Measurements from ENCODE around the gene CHRNA1. TPM values are rescaled to one million over a fixed set of nuclear protein-coding genes. Genes with fewer than 3 reads are reported as not detected.

The CHRNA1 gene
- total RNA-seq, 1 experiment from 2014 or later: not detected

- TF ChIP-seq EZH2phosphoT487 (IDR thresholded peaks at IDR 0.05; ENCODE audit: borderline replicate concordance): no peak
- TF ChIP-seq CBX3 (IDR thresholded peaks at IDR 0.05; ENCODE audit: low read depth): no peak
- Histone ChIP-seq H3K27me3 (ENCODE audit: insufficient read depth, low read length) (no peaks in the 10 kb centered on the region), H2AFZ (ENCODE audit: low read depth, low read length, poor library complexity, severe bottlenecking) (no peak overlapping the region), H3K79me2 (ENCODE audit: insufficient read depth, low read length) (no peaks in the 10 kb centered on the region), H3K9me3 (ENCODE audit: control insufficient read depth in 1 of 2, insufficient read depth in 1 of 2, low read depth in 1 of 2, low read length in 2 of 2) (no peaks in the 10 kb centered on the region), H3K9me2 (ENCODE audit: insufficient read depth) (no peaks in the 10 kb centered on the region), H3K4me2 (ENCODE audit: low read length) (no peak overlapping the region), H4K20me1 (ENCODE audit: insufficient read depth) (no peaks in the 10 kb centered on the region), H3K27ac (ENCODE audit: low read depth, low read length) (no peak overlapping the region), H3K36me3 (ENCODE audit: control insufficient read depth in 1 of 2, insufficient read depth in 2 of 2, low read length in 2 of 2) (no peaks in the 10 kb centered on the region), H3K4me3 (replicated peaks in 1 of 2; ENCODE audit: low read depth in 1 of 2, low read length in 2 of 2) (no peak overlapping the region), H3K9ac (ENCODE audit: low read length) (no peak overlapping the region), H3K4me1 (ENCODE audit: control insufficient read depth in 1 of 2, insufficient read depth in 2 of 2, low read length in 2 of 2) (no peaks in the 10 kb centered on the region)
- BruUV-seq (replicated peaks): no TSS peak
- ChIA-PET POLR2A (no interaction called here), CTCF (no interaction called here), RAD21 (ENCODE audit: low non-redundant PET in 1 of 2, low total read pairs in 2 of 2, uncharacterized antibody in 2 of 2, unreplicated experiment in 2 of 2) (no interaction called here)
- no peak for DNase-seq (ENCODE audit: low read depth, low spot score)
- intact Hi-C loops (cut with micrococcal nuclease): no loop called here
- ATAC-seq: no peak
These were observed 43.7 kb upstream of the CHRNA1 start for GRCh38 chr2:174807931-174808330.

- Histone ChIP-seq H4K20me1 (ENCODE audit: insufficient read depth) (no peaks in the 10 kb centered on the region), H3K4me3 (replicated peaks in 1 of 2; ENCODE audit: low read depth in 1 of 2, low read length in 2 of 2) (no peak overlapping the region), H3K9ac (ENCODE audit: low read length) (no peak overlapping the region), H3K4me1 (ENCODE audit: control insufficient read depth in 1 of 2, insufficient read depth in 2 of 2, low read length in 2 of 2) (no peaks in the 10 kb centered on the region), H3K36me3 (ENCODE audit: control insufficient read depth in 1 of 2, insufficient read depth in 2 of 2, low read length in 2 of 2) (no peaks in the 10 kb centered on the region), H3K9me3 (ENCODE audit: control insufficient read depth in 1 of 2, insufficient read depth in 1 of 2, low read depth in 1 of 2, low read length in 2 of 2) (no peaks in the 10 kb centered on the region), H2AFZ (ENCODE audit: low read depth, low read length, poor library complexity, severe bottlenecking) (no peak overlapping the region), H3K4me2 (ENCODE audit: low read length) (no peak overlapping the region), H3K27me3 (ENCODE audit: insufficient read depth, low read length) (no peaks in the 10 kb centered on the region), H3K9me2 (ENCODE audit: insufficient read depth) (no peaks in the 10 kb centered on the region), H3K79me2 (ENCODE audit: insufficient read depth, low read length) (no peaks in the 10 kb centered on the region), H3K27ac (ENCODE audit: low read depth, low read length) (no peak overlapping the region)
- TF ChIP-seq REST (IDR thresholded peaks at IDR 0.05; ENCODE audit: low read depth): no peak
- TF ChIP-seq ZNF274 (IDR thresholded peaks at IDR 0.05; ENCODE audit: low read depth, low read length): no peak
- no peak for TF ChIP-seq MAX (IDR thresholded peaks at IDR 0.05)
- no peak for TF ChIP-seq POLR2AphosphoS5 (IDR thresholded peaks at IDR 0.05; ENCODE audit: low read depth, low read length)
- intact Hi-C loops (cut with micrococcal nuclease): no loop called here
- BruUV-seq (replicated peaks): no TSS peak
- RAD21 ChIA-PET (ENCODE audit: low non-redundant PET in 1 of 2, low total read pairs in 2 of 2, uncharacterized antibody in 2 of 2, unreplicated experiment in 2 of 2): no interaction called here
- CTCF ChIA-PET: no interaction called here
- POLR2A ChIA-PET: no interaction called here
- ATAC-seq: no peak
- DNase-seq (ENCODE audit: low read depth, low spot score): no peak
These were observed 41.5 kb upstream of the CHRNA1 start for GRCh38 chr2:174805803-174806202.
